Measurements from ENCODE around the gene RTKN2.

DNA sequence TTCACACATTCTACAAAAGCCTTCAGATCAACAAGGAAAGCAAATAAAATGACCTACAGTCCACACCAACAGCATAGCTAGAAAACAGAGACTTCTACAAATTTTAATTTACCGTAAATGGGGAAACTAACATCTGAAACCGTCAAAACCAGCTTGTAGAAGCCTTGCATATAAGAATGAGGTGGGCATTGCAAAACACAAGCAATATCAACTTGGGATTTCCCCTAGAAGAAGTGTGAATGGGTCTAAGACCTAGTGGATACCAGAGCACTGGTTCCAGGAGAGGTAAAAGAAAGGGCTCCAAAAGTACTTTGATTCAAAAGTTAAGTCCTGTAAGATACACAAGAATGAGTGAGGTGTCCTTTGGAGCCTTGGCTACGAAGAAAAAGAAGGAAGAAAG is 18.7 kb downstream of the RTKN2 start:
- TF ChIP-seq, protein P1, sequence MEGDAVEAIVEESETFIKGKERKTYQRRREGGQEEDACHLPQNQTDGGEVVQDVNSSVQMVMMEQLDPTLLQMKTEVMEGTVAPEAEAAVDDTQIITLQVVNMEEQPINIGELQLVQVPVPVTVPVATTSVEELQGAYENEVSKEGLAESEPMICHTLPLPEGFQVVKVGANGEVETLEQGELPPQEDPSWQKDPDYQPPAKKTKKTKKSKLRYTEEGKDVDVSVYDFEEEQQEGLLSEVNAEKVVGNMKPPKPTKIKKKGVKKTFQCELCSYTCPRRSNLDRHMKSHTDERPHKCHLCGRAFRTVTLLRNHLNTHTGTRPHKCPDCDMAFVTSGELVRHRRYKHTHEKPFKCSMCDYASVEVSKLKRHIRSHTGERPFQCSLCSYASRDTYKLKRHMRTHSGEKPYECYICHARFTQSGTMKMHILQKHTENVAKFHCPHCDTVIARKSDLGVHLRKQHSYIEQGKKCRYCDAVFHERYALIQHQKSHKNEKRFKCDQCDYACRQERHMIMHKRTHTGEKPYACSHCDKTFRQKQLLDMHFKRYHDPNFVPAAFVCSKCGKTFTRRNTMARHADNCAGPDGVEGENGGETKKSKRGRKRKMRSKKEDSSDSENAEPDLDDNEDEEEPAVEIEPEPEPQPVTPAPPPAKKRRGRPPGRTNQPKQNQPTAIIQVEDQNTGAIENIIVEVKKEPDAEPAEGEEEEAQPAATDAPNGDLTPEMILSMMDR (IDR thresholded peaks at IDR 0.05; ENCODE audit: low read depth, low read length, poor library complexity, severe bottlenecking): no peak
- no peak for TF ChIP-seq EZH2phosphoT487 (IDR thresholded peaks at IDR 0.05; ENCODE audit: borderline replicate concordance, low read length)
